Colon (tissue), 2 donors: ENCODE measurements around the gene ENTPD3.

Experiments used
- FAIRE-seq: peaks from 2 replicates; lab custom pipeline; 2012; peaks lifted over from hg19 to GRCh38; lab: Jason Lieb, UNC
- donor health status: control.
- donor health status: control.

ENTPD3 gene

DNA sequence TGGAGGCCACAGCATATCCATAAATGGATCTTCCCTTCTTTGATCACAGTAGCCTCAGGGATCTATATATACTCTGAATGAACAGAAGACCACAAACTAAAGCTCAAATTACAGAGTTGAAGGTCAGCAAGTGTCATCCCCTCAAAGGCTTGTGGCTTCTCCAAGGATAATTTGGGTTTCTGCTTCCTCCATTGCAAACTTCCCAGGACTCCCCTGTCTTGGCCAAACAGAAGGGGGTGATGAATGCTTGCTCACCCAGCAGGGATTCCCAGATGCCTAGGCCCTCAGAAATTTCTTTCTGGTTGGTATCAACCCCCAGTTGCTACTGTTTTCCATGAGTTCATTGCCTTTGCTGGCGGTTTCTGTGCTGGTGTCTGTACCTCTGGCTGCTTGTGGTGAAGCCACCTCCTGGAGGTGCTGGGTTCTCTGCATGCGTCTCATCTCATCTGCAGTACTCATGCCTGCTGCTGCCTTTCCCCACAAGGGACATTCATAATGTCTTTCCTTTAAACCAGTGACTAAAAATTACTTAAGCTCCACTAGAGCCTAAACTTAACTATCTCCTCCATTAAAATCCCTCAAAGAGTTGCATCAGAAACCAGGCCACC, 17.7 kb downstream of the ENTPD3 start:
- FAIRE-seq = no peak

DNA sequence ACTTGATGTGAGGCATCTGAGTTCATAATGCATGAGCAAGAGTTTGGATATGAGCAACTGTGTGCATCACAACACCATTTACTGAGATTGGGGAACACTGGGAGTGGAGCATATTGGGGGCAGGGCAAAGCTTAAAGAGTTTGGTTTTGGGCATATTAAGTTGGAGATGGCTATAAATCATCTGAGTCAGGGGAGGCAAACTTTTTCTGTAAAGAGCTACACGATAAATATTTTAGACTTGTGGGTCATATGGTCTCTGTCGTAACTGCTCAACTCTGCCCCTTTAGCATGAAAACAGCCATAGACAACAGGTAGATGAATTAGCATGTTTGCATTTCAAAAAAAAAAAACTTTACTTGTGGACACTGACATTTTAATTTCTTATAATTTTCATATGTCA, 20.0 kb downstream of the ENTPD3 start:
- FAIRE-seq = no peak

DNA sequence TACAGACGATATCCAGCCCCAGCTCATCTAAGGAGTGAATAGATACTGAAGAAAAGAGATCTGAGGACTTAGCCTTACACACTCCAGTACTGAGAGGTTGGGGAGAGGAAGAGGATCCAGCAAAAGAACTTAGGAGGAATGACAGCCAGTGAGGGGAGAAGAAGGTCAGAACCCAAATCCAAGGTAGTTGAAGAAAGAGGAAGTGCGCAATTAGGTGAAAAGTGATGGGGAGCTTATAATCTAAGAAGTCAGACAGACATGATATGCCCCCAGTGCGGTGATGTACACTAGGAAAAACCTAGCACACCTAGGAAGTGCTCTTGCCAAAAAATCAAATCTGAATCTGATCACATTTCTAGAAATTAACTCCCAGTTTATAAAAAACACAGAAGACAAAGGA, 20.6 kb downstream of the ENTPD3 start:
- no peak for FAIRE-seq

DNA sequence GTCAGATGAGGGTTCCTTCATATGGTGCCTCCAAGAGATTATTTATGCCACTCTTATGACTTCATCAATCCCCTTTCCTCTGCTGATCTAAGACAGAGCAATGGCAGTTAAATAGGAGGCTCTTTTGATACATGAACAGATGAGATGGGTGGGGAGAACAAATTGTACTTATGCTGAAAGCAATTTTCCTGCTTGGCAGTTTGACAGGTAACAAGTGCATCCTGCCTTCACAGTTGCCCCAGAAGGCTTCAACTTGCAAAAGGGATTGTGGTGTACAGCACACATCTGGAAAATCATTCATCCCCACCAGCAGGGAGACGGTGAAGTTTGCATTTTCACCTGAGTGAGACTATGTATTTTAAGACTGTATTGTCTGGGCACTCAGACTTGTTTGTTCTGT, 27.3 kb downstream of the ENTPD3 start:
- FAIRE-seq = no peak

DNA sequence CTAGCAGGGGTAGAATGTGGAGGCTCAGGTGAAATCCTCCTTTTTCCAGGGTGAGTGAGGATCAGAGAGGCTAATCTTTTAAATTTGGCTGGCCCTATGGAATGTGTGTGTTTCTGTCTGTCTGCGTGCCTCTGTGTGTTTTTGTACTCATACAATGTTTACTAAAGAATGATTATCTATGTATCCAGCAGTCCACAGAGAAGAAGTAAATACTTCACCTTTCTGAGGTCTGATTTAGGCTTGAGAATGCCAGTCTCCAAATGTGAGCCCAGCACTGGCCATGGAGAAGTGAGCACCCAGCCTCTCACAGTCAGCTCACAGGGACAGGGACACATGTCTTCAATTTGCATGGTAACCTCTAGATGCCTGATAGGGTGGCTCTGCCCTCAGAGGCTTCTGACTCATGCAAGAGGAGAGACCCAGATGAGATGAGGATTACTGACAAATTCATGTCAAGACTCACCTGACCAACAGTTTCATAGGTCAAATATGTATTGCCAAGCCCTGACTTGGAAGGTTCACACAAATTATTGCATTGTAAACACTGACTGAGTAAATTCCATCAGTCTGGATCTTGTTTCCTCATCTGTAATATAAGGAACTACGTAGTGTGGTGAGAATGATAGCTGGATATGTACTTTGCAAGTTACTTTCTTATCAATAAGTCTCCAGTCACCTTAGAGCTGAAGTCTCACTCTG, 31.0 kb downstream of the ENTPD3 start:
- peak; percentile 86 for FAIRE-seq

DNA sequence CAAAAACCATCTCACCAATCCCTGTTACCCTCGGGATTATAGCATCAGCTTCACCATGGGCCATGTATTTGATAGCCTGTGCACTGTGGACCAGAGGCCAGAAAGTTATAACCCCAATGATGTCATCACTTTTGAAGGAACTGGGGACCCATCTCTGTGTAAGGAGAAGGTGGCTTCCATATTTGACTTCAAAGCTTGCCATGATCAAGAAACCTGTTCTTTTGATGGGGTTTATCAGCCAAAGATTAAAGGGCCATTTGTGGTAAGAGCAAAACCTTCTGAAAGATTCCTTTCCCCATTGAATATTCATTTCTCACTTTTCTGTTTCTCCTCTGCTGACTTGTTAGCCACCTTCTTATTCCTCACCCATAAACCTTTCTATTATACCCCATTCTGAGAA, 35.9 kb downstream of the ENTPD3 start:
- FAIRE-seq = no peak

DNA sequence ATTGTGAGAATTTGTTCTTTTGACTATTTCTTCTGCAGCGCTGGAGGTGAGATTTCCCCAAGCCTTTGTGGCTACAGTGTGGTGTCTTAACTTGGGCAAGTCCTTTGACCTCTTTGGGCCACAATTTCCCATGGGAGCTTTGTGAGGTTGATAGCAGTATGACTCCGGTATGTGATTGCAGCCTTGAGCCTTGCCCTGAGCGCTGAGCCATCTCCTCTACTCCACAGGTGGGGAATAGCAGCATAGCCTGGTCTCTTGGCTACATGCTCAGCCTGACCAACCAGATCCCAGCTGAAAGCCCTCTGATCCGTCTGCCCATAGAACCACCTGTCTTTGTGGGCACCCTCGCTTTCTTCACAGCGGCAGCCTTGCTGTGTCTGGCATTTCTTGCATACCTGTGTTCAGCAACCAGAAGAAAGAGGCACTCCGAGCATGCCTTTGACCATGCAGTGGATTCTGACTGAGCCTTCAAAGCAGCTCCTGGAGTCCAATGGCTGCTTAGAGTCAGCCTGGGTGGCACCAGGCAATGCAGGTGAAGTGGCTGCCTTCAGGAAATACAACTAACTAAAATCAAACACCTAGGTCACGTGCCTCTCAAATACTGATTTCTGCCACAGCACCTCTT, 40.2 kb downstream of the ENTPD3 start:
- no peak for FAIRE-seq

DNA sequence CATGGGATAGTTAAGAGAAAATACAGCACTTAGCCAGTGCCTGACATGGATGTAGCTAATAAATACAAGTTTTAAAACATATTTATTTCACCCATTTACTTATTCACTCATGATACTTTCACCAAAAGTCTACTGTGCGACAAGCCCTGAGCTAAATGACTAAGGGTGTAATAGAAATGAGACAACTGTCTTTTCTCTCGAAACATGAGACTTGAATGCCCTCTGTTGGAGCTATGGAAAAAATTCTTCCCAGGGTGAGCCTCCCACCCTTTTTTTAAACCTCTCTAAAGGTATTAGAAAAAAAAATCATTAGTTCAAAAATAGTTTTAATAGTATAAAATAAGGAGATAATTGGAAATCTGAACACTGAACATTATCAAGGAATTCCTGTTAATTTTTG, 45.8 kb downstream of the ENTPD3 start:
- no peak for FAIRE-seq

DNA sequence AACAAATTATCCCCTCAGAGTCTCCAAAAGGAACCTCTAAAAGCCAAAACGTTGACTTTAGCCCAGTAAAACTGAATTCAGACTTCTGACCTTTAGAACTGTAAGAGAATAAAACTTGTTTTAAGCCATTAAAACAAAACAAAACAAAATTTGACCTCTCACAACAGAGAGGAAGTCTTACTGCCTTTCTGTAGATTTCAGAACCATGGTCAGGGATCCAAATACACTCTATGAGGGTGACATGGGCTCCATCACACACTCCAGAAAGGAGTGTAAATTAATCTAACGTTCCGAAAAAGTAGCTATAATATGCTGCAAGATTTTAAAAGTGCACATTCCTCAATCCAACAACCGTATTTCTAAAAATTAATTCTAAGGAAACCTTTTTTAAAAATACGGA, 50.9 kb downstream of the ENTPD3 start:
- no peak for FAIRE-seq

DNA sequence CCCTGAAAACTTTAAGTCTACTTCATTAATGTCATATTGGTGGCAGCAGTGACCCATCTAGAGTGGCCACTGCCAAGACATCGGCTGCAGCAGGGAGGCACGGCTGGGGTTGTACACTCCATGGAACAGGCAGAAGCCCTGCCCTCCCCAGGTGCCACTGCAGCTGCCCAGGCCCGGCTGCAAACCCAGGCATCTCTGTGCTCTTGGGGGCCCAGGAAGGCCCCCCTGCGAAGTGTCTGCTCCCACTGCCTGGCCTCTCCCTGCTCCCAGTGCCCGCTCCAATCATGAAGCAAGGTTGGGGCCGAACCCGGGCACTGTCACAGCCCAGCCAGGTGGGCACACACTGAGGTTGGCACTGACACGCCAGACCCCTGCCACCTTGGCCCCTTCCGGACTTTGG, 58.1 kb downstream of the ENTPD3 start:
- FAIRE-seq = no peak

DNA sequence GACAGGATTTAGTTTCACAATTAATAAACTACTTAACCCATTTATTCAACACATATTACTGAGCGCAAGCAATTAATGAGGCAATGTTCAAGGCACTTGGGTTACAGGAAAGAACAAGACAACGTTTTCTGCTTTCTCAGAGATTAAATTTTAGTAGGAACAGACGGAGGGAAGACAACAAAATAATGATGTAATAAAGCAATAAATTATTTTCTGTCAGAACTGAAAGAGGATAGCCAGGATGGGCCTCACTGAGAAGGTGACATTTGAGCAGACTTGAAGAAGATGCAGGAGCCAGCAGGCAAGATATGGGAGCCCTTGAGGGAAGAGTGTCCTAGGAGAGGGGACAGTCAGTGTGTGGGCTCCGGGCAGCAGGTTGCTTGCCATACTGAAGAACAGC, 58.9 kb downstream of the ENTPD3 start:
- no peak for FAIRE-seq

DNA sequence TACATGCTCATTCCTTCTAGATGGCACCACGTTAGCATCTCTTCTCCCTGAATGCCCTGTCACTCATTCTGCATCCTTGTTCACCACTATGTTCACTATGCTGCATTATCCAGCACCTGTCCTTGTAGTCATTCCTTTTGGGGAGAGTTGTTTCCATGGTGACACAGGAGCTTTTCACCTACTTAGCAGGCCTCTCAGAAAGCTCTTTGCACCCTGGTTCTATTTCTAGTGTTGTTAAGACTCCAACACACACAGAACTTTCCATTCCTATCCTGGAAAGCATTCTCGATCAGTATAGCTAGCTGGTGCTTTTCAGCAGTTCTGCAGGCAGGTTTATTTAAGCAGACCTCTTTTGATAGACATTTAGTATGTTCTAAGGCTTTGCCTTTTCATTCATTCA, 63.5 kb downstream of the ENTPD3 start:
- FAIRE-seq = no peak

DNA sequence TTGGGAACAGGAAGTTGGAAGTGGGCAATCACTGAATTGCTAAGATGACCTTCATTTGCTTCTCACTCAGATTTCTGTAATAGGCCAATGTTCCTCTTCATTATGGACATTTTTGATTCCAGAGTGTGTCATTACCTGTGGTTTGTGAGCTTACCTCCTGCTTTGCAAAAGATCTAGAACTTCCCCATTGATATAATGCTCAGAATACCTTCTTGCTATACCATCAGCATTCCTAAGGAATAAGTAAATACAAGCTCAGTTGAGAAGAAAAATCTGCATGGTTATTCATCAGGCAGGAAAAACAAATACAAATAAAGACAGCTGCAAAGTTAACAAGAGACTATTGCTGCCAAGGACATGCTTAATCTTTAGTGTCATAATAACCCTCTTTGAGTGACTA, 64.6 kb downstream of the ENTPD3 start:
- no peak for FAIRE-seq

DNA sequence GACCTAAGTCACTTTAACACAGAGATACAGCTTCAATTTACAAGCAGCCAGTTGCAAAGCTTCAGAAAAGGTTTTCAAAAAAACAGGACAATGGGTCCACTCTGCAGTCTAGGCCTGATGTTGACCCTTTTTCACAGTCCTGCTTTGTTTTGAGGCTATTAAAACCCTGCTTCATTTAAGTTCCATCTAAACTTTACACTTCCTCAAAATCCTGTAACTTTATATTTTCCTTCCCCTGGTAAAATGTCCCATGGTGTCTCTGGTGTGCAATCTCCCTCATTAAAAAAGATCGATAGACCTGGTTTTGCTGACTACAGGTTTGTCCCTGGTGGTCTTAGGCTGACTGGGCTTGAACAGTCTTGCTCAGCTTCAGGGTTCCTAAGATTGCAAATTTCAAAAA, 65.1 kb downstream of the ENTPD3 start:
- FAIRE-seq = no peak

DNA sequence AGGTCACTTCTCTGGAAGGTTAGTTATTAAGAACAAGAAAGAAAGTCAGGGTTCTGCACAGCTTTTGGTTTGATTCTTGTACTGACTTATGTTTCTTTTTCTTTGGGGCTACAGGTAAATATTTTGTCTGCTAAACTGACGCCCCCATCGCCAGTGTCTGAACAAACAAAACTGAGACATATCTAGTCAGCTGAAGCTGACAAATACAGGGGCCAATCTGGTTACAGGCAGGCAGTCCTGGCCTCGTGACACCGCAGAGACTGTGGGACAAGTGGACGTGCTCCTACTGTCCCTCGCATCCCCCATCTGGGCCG, 65.5 kb downstream of the ENTPD3 start:
- FAIRE-seq = no peak

DNA sequence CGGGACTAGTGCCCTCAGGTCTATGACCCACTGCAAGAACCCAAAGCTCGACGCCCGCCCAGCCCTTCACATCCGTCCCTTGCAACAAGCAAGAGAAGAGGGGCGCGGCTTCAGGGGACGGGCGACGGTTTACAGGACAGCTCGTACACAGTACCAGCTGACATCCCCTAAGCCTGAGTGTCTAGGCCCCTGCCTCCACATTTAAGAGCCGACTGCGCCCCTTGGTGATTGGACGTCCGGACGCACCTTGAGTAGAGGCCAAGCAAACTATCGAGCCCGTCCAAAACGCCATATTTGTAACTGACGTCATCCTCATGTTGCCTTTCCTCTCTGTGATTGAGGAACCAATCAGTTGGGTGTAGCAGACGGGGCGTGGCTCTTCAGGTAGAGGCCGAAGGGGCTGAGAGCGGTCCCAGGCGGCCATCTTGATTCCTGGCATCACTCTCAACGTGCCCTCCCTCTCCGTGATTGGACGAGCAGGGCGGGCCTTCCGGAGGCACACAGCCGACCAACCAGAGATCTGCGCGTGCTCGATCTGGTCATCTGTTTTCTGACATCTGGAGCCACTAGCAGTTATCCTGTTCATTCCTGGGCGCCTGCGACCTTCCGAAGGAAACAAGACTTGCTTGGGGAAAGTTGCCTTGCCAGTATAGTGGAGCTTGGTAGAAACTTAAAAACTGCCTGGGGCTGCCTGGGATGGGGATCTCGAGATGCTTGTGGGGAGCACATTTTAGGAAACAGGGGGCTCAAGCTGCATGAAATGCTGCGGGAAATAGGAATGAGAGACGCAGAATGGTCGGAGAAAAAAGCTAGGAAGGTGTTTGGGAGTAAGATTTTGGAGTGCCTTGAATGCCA, 66.1 kb downstream of the ENTPD3 start:
- FAIRE-seq = peak; percentile 77

DNA sequence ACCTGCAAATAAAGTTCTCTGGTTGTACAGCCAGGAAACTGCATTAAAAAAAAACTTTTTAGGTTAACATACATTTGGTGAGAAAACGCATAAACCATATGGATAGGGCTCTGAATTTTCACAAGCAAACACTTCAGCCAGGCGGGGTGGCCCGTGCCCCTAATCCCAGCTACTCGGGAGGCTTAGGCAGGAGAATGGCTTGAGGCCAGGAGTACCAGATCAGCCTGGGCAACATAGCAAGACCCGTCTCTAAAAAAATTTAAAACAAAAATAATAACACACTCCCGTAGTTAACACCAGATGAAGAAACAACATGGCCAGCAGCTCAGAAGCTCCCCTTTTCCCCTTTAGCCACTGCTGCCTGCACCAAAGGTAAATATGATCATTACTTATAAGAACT, 66.9 kb downstream of the ENTPD3 start:
- no peak for FAIRE-seq

DNA sequence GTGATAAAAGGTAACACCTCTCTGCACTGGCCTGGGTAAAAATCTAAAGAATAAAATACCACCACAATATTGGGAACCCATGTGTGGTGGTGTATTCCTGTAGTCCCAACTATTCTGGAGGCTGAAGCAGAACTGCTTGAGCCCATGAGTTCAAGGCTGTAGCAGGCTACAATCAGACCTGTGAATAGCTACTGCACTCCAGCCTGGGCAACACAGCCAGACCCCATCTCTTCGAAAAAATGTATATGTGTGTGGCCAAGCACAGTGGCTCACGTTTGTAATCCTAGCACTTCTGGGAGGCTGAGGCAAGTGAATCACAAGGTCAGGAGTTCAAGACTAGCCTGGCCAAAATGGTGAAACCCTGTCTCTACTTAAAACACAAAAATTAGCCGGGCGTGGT, 68.3 kb downstream of the ENTPD3 start:
- FAIRE-seq = no peak

DNA sequence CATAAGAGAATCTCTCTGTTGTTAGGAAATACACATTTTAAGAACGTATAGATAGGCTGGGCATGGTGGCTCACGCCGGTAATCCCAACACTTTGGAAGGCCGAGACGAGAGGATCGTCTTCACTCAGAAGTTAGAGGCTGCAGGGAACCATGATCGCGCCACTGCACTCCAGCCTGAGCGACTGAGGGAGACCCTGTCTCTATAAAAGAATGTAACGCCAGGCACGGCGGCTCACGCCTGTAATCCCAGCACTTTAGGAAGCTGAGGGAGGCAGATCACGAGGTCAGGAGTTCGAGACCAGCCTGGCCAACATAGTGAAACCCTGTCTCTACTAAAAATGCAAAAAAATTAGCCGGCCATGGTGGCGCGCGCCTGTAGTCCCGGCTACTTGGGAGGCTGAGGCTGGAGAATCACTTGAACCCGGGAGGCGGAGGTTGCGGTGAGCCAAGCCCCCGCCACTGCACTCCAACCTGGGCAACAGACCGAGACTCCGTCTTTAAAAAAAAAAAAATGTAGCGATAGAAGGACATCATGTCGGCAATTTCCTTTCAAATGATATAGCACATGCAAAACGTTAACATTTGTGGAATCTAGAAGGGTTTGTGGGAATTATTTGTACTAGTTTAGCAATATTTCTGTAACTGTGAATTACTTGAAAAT, 69.4 kb downstream of the ENTPD3 start:
- FAIRE-seq = no peak

DNA sequence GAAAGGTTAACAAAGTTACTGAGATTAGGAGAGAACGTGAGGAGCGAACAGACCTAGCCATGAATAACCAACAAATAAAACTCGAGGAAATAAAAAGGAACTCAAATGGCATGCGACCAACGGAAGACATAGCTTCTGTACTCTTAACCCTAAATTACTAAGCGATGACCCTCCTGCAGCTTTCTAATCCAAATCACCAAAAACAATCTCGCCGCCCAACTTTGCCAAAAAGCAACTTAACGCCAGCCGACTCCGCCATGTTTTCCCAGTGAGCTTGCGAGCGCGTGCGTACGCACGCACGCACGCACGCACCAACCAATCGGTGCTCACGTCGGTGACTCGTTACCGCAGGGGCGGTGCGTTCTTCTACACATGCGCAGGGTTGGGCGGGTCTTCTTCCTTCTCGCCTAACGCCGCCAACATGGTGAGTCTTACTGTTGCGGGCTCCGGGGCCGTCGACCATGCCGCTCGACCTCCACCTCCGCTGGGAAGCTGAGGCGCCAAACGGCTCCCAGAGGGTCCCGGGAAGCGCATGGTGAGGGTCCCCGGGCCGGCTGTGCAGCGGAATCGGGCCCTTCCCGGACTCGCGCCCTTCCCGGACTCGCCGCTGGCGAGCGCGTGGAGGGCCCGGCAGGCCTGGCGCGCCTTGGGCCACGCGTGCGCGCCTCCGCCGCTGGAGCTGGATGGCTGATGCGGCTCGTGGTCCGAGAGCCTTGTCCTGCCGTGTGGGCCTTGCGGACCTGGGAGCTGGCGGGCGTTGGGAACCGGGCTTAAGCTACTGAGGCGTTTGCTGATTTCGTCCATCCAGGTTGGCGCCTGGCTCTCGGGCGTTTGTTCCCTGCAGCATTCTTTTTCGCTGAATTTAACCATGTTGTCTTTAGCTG, 70.2 kb downstream of the ENTPD3 start, which contains the start of gene RPL14:
TSS of gene RPL14 (plus strand) at position 400 of the 884 bp plus-strand sequence. CDS start at position 533, 133 bp downstream.
- no peak for FAIRE-seq

DNA sequence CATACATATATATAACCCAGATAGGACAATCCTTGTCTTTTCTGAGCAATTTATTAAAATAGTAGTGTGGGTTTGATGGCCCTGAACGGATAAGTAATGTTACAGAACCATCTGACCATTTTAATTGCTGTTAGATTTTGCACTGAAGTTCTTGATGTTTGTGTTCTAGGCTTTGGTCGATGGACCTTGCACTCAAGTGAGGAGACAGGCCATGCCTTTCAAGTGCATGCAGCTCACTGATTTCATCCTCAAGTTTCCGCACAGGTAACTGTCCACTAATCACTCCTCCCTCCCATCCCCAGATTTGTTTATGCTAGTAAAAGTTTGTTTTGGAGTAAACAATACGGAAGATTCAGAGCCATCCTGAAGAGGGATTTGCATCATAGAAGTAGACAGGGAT, 71.5 kb downstream of the ENTPD3 start:
- FAIRE-seq = no peak
